RWPE2 (cell line): ENCODE results near the gene PROM2.

Experiments
- ATAC-seq: fragments of 200-7000 bp; cut with Tn5 transposase; 3 replicates; pipeline ENCODE4 v1.9.1; 2021; ENCODE audit warnings: low read depth
- DNase-seq: peaks from one replicate; pipeline ENCODE4 v3.0.0-alpha.2; 2020; ENCODE audit warnings: low spot score
- H3K27ac ChIP-seq: fragments of 450-650 bp; 2 replicates; pipeline ENCODE4 v1.5.1; 2017; ENCODE audit warnings: mild to moderate bottlenecking; ENCODE audit not compliant: poor library complexity, severe bottlenecking
- H3K27me3 ChIP-seq: fragments of 250-450 bp; sonication (Bioruptor Pico); 2 replicates; pipeline ENCODE4 v1.5.1; 2021; ENCODE audit warnings: mild to moderate bottlenecking, moderate library complexity; ENCODE audit not compliant: insufficient read depth, poor library complexity, severe bottlenecking
- H3K36me3 ChIP-seq: fragments of 250-450 bp; sonication (Bioruptor Pico); 2 replicates; pipeline ENCODE4 v1.5.1; 2020; ENCODE audit warnings: low read depth, mild to moderate bottlenecking, moderate library complexity
- H3K4me1 ChIP-seq: fragments of 250-450 bp; sonication (Bioruptor Pico); 2 replicates; pipeline ENCODE4 v1.5.1; 2021; ENCODE audit warnings: mild to moderate bottlenecking, moderate library complexity; ENCODE audit not compliant: insufficient read depth, poor library complexity, severe bottlenecking
- H3K4me3 ChIP-seq: fragments of 250-450 bp; sonication (Bioruptor Pico); 2 replicates; pipeline ENCODE4 v1.5.1; 2021; ENCODE audit warnings: mild to moderate bottlenecking, moderate library complexity; ENCODE audit not compliant: severe bottlenecking
- H3K9me3 ChIP-seq: fragments of 250-450 bp; sonication (Bioruptor Pico); 2 replicates; pipeline ENCODE4 v1.5.1; 2021; ENCODE audit warnings: mild to moderate bottlenecking, moderate library complexity; ENCODE audit not compliant: severe bottlenecking
- CTCF ChIP-seq: fragments of 450-650 bp; IDR thresholded peaks from one replicate; pipeline ENCODE4 v1.5.1; 2017; ENCODE audit warnings: mild to moderate bottlenecking, moderate library complexity; ENCODE audit not compliant: poor library complexity, severe bottlenecking

The PROM2 gene

DNA sequence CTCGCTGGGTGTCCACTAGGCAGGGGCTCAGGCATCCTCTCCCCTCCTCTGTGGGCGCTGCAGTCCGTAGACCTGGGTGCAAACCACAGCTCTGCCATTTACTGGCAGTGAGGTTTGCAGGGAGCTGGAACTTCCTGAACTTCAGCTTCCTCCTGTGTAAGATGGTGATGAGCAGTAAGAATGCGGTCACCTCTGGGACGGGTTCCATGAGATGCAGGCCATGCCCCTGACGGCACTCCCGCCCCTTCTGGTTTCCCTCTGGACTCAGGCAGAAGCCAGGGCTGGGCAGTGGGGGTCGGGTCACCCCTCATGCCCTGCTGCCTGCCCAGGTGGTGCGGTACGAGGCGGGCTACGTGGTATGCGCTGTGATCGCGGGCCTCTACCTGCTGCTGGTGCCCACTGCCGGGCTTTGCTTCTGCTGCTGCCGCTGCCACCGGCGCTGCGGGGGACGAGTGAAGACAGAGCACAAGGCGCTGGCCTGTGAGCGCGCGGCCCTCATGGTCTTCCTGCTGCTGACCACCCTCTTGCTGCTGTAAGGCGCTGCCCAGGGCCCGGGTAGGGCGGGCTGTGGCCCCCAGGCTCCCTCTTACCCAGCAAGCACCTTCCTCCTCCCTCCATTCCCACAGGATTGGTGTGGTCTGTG lies 1.5 kb downstream of the PROM2 start:
- Histone ChIP-seq H3K27ac (peak overlapping the region; percentile 75), H3K36me3 (peaks cover 20% of the 10 kb centered on the region; the same call in 1 of the 2 replicates), H3K4me1 (peaks cover 40% of the 10 kb centered on the region), H3K4me3 (peak overlapping the region; percentile 25), H3K27me3 (no peaks in the 10 kb centered on the region), H3K9me3 (no peaks in the 10 kb centered on the region)
- DNase-seq (peak; percentile 57), ATAC-seq (no peak)
- TF ChIP-seq CTCF: no peak

DNA sequence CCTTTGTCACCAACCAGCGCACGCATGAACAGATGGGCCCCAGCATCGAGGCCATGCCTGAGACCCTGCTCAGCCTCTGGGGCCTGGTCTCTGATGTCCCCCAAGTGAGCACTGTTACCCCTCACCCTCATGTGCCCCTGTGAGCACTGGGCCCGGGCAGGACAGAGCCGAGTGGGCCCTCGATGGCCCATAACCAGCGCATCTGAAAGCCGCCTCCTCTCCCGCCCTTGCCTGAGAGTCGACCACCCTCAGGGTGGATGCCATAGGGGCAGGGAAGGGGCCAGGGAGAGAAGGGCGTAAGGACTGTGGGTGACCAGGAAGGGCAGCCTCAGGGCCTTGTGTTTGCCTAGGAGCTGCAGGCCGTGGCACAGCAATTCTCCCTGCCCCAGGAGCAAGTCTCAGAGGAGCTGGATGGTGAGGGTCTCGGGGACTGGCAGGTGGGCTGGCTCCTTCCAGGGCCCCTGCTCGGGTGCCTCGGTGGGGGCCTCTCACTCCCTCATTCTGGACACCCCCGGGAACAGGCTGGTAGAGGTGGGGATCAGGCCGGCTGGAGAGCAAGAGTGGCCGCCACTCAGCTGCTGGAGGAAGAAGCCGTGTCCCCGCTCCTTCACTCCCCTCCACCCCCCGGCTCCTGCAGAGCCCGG lies 2.1 kb downstream of the PROM2 start:
- no peak for TF ChIP-seq CTCF
- DNase-seq (peak; percentile 49), ATAC-seq (no peak)
- peak overlapping the region; percentile 75 for H3K27ac ChIP-seq
- no peaks in the 10 kb centered on the region for H3K27me3 ChIP-seq
- peaks cover 40% of the 10 kb centered on the region for H3K4me1 ChIP-seq
- H3K36me3 ChIP-seq: peaks cover 20% of the 10 kb centered on the region; the same call in 1 of the 2 replicates
- no peak overlapping the region for H3K4me3 ChIP-seq
- no peaks in the 10 kb centered on the region for H3K9me3 ChIP-seq

- no peak for DNase-seq
Observed at GRCh38 chr2:95276888-95277245, 2.6 kb downstream of the PROM2 start.

GRCh38 chr2:95277246-95277906 lies 3.1 kb downstream of the PROM2 start:
- Histone ChIP-seq H3K9me3 (no peaks in the 10 kb centered on the region), H3K4me3 (no peak overlapping the region), H3K27me3 (no peaks in the 10 kb centered on the region), H3K27ac (peak overlapping the region; percentile 75), H3K4me1 (peaks cover 40% of the 10 kb centered on the region), H3K36me3 (peaks cover 20% of the 10 kb centered on the region)
- DNase-seq (peak; percentile 66), ATAC-seq (peak; percentile 51)
- TF ChIP-seq CTCF: peak; percentile 40

More at GRCh38 chr2:95276888-95277245, 2.6 kb downstream of the PROM2 start:
- Histone ChIP-seq H3K27ac (peak overlapping the region; percentile 75), H3K4me3 (no peak overlapping the region), H3K4me1 (peaks cover 40% of the 10 kb centered on the region), H3K9me3 (no peaks in the 10 kb centered on the region), H3K27me3 (no peaks in the 10 kb centered on the region), H3K36me3 (peaks cover 20% of the 10 kb centered on the region)
- ATAC-seq: no peak
- no peak for TF ChIP-seq CTCF

DNA sequence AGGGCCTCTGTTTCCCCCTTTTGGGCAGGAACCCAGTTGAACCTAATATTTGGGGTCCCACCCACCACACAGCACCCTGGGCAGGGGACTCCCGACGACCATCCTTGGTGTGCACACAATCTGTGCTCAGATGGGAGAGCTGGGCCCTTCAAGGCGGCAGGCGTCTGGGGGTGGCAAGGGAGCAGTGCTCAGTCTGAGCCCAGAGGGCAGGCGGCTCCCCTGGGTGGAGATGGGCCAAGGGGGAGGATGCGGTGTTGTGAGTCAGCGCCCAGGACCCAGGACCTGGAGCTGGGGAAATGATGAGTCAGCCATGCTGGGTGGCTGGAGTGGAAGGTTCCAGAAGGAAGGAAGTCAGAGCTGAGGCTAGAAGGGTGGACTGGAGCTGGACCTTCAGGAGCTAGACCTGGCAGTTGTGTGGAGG lies 3.8 kb downstream of the PROM2 start:
- ATAC-seq (peak; percentile 80), DNase-seq (peak; percentile 92)
- H3K9me3 ChIP-seq: no peaks in the 10 kb centered on the region
- no peaks in the 10 kb centered on the region for H3K27me3 ChIP-seq
- peaks cover 20% of the 10 kb centered on the region for H3K36me3 ChIP-seq
- no peak for TF ChIP-seq CTCF
- H3K4me1 ChIP-seq: peaks cover 40% of the 10 kb centered on the region
- no peak overlapping the region for H3K4me3 ChIP-seq
- H3K27ac ChIP-seq: peak overlapping the region; percentile 75
